DND-41 (cell line): ENCODE data around the gene CLIC1.

Source experiments
- ATAC-seq: fragments of 200-7000 bp; cut with Tn5 transposase; 3 replicates; pipeline ENCODE4 v1.9.1; 2021; ENCODE audit warnings: low read depth; ENCODE audit not compliant: insufficient read depth
- DNase-seq: peaks from one replicate; pipeline ENCODE4 v3.0.0-alpha.2; 2020
- H2AFZ ChIP-seq: 2 replicates; pipeline ENCODE4 v1.6.0; 2012; ENCODE audit warnings: low read depth, low read length
- H3K27ac ChIP-seq: 2 replicates; pipeline ENCODE4 v1.5.1; 2012; ENCODE audit warnings: low read length, inconsistent platforms
- H3K27me3 ChIP-seq: fragments of 200-600 bp; sonication (generic); 2 replicates; pipeline ENCODE4 v1.6.0; 2012; ENCODE audit warnings: low read length, mild to moderate bottlenecking, inconsistent platforms; ENCODE audit not compliant: insufficient read depth, poor library complexity
- H3K36me3 ChIP-seq: 2 replicates; pipeline ENCODE4 v1.5.1; 2012; ENCODE audit warnings: low read length, inconsistent platforms; ENCODE audit not compliant: insufficient read depth
- H3K4me1 ChIP-seq: 2 replicates; pipeline ENCODE4 v1.5.1; 2012; ENCODE audit warnings: mild to moderate bottlenecking, low read length; ENCODE audit not compliant: insufficient read depth
- H3K4me2 ChIP-seq: 2 replicates; pipeline ENCODE4 v1.6.0; 2012; ENCODE audit warnings: mild to moderate bottlenecking, moderate library complexity, low read length, inconsistent platforms; ENCODE audit not compliant: insufficient read depth
- H3K4me3 ChIP-seq, 2 experiments: fragments of 200-600 bp in 1 of 2; shearing (Covaris generic) in 1 of 2; 2 replicates each; pipeline ENCODE4 v1.5.1; 2012 to 2016; ENCODE audit warnings: inconsistent platforms in 2 of 2, low read length in 2 of 2, mild to moderate bottlenecking in 2 of 2, low read depth in 1 of 2, moderate library complexity in 1 of 2
- H3K79me2 ChIP-seq: 2 replicates; pipeline ENCODE4 v1.6.0; 2012; ENCODE audit warnings: low read length, inconsistent platforms; ENCODE audit not compliant: insufficient read depth
- H3K9ac ChIP-seq: 2 replicates; pipeline ENCODE4 v1.6.0; 2012; ENCODE audit warnings: low read depth, mild to moderate bottlenecking, inconsistent platforms, low read length, moderate library complexity
- H3K9me3 ChIP-seq: 2 replicates; pipeline ENCODE4 v1.5.1; 2012; ENCODE audit warnings: low read length, moderate library complexity, mild to moderate bottlenecking, inconsistent platforms; ENCODE audit not compliant: insufficient read depth, severe bottlenecking
- H4K20me1 ChIP-seq: 2 replicates; pipeline ENCODE4 v1.6.0; 2012; ENCODE audit warnings: low read length; ENCODE audit not compliant: insufficient read depth
- CTCF ChIP-seq: IDR thresholded peaks from 2 replicates; pipeline ENCODE4 v1.5.1; 2012; ENCODE audit warnings: borderline replicate concordance, low read length, moderate library complexity, mild to moderate bottlenecking; ENCODE audit not compliant: poor library complexity, severe bottlenecking; ENCODE audit errors: extremely low read depth
- EZH2 ChIP-seq: IDR thresholded peaks from 3 replicates; pipeline ENCODE4 v1.6.1; 2012; ENCODE audit warnings: borderline replicate concordance, low read depth, mild to moderate bottlenecking, moderate library complexity, low read length, inconsistent platforms; ENCODE audit not compliant: severe bottlenecking

CLIC1 gene

DNA sequence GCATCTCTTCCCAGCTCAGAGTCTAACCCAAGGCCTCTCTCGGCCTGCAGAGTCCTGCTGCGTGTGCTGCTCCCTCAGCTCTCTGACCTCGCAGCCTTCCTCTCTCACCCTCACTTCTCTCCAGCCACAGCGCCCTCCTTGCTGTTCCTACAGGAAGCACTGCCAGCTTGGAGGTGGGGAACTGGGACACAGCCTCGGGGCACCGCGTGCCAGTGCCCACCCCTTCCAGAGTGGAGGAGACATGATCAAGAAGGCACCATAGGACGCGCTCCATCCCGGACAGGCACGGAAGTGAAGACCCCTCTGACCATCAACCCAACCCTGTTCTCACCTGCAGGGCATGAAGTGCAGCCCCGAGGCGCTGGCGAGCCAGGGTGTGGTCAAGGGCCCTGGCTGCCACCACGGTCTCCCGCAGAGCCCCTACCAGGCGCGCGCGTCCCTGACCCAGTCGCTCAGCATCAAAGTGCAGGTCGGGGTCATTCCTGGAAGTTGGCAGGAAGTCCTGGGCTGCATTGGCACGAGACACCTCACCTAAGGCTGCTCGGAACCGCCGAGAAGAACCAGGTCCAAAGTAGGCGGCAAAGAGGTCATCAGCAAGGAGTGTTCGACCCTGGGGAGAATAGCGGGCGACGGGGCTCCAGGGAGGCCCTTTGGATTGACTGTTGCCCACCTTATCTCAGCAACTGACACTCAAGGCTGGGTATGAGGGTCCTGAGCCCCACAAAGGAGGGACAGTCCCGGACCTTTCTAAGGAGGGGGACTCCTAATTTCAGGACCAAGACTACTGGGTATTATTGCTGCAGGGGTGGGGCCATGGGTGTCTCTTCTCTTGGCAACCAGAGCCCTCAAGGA is 39.5 kb upstream of the CLIC1 start:
- TF ChIP-seq EZH2 (no peak), CTCF (no peak)
- peaks cover 5% of the 10 kb centered on the region; the same call in 1 of the 2 replicates for H4K20me1 ChIP-seq
- H3K9me3 ChIP-seq = no peaks in the 10 kb centered on the region
- no peaks in the 10 kb centered on the region for H3K27me3 ChIP-seq
- no peak overlapping the region for H3K4me2 ChIP-seq
- no peaks in the 10 kb centered on the region for H3K79me2 ChIP-seq
- DNase-seq (no peak), ATAC-seq (0 out of 3 replicates have a peak, but pooled peaks have one; percentile 1)
- H3K27ac ChIP-seq = no peak overlapping the region
- H3K4me1 ChIP-seq = peaks cover 16% of the 10 kb centered on the region
- H3K36me3 ChIP-seq = peaks cover 35% of the 10 kb centered on the region
- H3K4me3 ChIP-seq = no peak overlapping the region
- H3K9ac ChIP-seq = no peak overlapping the region
- no peak overlapping the region for H2AFZ ChIP-seq

DNA sequence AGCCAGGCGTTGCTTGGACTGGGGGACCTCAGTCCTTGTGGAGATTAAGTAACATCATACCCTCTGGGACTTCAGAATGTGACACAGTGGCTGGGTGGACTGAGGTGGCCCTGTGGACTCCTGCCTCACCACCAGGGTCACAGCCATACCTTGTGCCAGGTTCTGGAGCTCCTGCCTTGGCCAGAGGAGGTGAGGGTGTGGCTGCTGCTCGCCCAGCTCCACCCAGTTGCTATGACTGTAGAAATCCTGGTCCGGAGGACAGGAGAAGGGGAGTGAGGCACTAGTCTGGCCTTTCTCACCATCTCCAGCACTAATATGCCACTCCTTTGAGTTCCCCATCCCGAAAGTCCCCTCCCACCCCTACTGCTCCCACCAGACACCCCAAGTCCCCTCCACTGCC is 38.9 kb upstream of the CLIC1 start:
- no peak overlapping the region for H2AFZ ChIP-seq

DNA sequence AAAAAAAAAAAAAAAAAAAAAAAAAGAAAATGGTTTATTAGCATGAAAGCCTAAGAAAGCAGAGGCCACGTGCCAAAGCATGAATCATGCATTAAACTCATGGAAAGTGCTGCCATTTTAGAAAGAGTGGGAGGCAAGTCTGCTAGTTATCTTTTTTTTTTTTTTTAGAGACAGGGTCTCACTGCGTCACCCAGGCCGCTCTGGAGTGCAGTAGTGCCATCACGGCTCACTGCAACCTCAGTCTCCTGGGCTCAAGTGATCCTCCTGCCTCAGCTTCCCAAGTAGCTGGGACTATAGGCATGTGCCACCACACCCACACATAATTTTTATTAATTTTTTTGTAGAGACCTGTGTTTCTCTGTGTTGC is 35.6 kb upstream of the CLIC1 start:
- H4K20me1 ChIP-seq = no peaks in the 10 kb centered on the region
- no peaks in the 10 kb centered on the region for H3K36me3 ChIP-seq
- H3K4me2 ChIP-seq = no peak overlapping the region
- ATAC-seq (peak; percentile 20; the same call in 2 of the 3 replicates), DNase-seq (no peak)
- peaks cover 16% of the 10 kb centered on the region for H3K4me1 ChIP-seq
- no peak overlapping the region for H2AFZ ChIP-seq
- no peak overlapping the region for H3K4me3 ChIP-seq
- H3K9ac ChIP-seq = no peak overlapping the region
- H3K79me2 ChIP-seq = no peaks in the 10 kb centered on the region
- TF ChIP-seq EZH2 = no peak
- TF ChIP-seq CTCF = no peak
- no peaks in the 10 kb centered on the region for H3K27me3 ChIP-seq
- no peak overlapping the region for H3K27ac ChIP-seq
- H3K9me3 ChIP-seq = no peaks in the 10 kb centered on the region

More for the DNA sequence above, 38.9 kb upstream of the CLIC1 start:
- peaks cover 28% of the 10 kb centered on the region for H3K36me3 ChIP-seq
- no peak overlapping the region for H3K4me3 ChIP-seq
- H4K20me1 ChIP-seq = peaks cover 2% of the 10 kb centered on the region; the same call in 1 of the 2 replicates
- no peaks in the 10 kb centered on the region for H3K79me2 ChIP-seq
- DNase-seq (no peak), ATAC-seq (no peak)
- peaks cover 16% of the 10 kb centered on the region for H3K4me1 ChIP-seq
- H3K9me3 ChIP-seq = no peaks in the 10 kb centered on the region
- no peaks in the 10 kb centered on the region for H3K27me3 ChIP-seq
- no peak overlapping the region for H3K27ac ChIP-seq
- H3K4me2 ChIP-seq = no peak overlapping the region
- TF ChIP-seq CTCF = no peak
- no peak overlapping the region for H3K9ac ChIP-seq
